Memory B cell (primary cell): Measurements from ENCODE around the gene HADH.
A peak's percentile ranks its signal among the peaks of the same experiment; 100 is the strongest.
"Not testable (repeated sequence)": the region's sequence is repeated elsewhere in the genome, so short reads cannot be mapped to it uniquely, and the experiment has no call there.

ENCODE experiments used
- ATAC-seq: fragments of 150-1000 bp; cut with Tn5 transposase; 2 replicates; pipeline ENCODE4 v1.10.0; 2021; ENCODE audit warnings: low read depth, mild to moderate bottlenecking, moderate library complexity
- DNase-seq, 2 donors: peaks; one replicate each; pipeline ENCODE4 v3.0.0; 2022; ENCODE audit warnings: low spot score in 2 of 2
- H3K27ac Mint-ChIP-seq: one replicate; pipeline ENCODE4 v1.8.0; 2022; ENCODE audit warnings: mild to moderate bottlenecking, moderate library complexity, mixed read lengths
- H3K27me3 Mint-ChIP-seq: one replicate; pipeline ENCODE4 v1.8.0; 2022; ENCODE audit warnings: mixed read lengths
- H3K36me3 Mint-ChIP-seq: one replicate; pipeline ENCODE4 v1.8.0; 2022; ENCODE audit warnings: mild to moderate bottlenecking, mixed read lengths
- H3K4me1 Mint-ChIP-seq: one replicate; pipeline ENCODE4 v1.8.0; 2022; ENCODE audit warnings: mixed read lengths
- H3K4me3 Mint-ChIP-seq: one replicate; pipeline ENCODE4 v1.8.0; 2022; ENCODE audit warnings: mild to moderate bottlenecking, moderate library complexity, mixed read lengths
- H3K9me3 Mint-ChIP-seq: one replicate; pipeline ENCODE4 v1.8.0; 2022; ENCODE audit warnings: mixed read lengths

The HADH gene

DNA sequence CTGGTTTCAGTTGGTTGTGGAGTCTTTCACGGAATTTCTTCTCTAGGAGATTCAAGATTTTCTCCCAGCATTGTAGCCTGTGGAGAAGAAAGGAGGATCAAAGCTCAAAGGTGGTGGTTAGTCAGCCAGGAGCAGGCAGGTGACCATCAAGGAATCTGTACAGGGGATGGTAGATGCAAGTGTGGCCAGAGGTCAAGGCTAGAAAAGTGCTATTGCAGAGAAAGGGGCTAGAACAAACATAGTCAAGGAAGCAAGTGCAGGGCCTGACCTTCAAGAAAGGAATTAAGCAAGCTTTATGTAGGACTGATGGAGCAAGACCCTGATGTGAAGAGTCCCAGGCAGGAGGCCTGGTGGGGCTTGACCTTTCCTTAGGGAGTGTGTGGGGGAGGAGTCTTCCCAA lies 16.1 kb downstream of the HADH start:
- Mint-ChIP-seq H3K4me3 (no peak overlapping the region), H3K4me1 (peaks cover 13% of the 10 kb centered on the region), H3K27me3 (no peaks in the 10 kb centered on the region), H3K27ac (no peak overlapping the region), H3K9me3 (no peaks in the 10 kb centered on the region), H3K36me3 (peaks cover 18% of the 10 kb centered on the region)
- ATAC-seq (no peak), DNase-seq (no peak)

DNA sequence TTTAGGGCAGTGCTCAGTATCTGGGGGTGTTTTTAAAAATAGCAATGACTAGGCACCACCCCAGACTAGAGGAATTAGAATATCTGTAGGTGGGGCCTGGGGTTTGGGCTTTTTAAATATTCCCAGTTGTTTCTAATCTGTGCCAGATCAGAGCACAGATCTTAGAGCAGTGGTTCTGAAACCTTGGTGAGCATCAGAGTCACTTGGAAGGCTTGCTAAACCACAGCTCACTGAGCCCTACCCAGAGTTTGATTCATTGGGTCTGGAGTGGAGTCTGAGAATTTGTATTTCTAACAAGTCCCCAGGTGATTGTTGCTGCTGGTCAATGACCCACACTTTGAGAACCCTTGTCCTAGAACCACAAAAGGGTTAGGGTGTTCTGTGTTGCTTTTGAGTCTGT lies 16.7 kb downstream of the HADH start:
- DNase-seq (no peak), ATAC-seq (no peak)
- Mint-ChIP-seq H3K4me1 (peaks cover 13% of the 10 kb centered on the region), H3K36me3 (peaks cover 18% of the 10 kb centered on the region), H3K27ac (no peak overlapping the region), H3K27me3 (no peaks in the 10 kb centered on the region), H3K4me3 (no peak overlapping the region), H3K9me3 (no peaks in the 10 kb centered on the region)

DNA sequence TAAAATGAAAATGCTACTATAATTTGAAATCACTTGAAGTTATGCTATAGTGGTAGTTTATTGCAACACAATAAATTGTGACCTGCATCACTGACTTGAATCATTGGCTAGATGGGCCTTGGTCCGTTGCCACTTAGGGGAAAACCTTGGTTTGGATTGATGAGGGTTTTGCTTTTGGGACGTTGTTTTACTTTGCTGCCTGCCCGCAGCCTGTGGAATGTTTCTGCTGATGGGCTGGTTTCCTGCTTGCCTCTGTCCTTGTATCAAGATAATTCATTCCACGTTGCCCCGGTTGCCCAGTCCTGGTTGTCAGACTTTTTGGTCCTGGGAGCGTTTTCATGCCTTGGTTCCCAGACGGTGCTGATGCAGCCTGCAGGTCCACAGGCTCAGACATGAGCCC lies 18.3 kb downstream of the HADH start:
- no peaks in the 10 kb centered on the region for H3K9me3 Mint-ChIP-seq
- no peak overlapping the region for H3K4me3 Mint-ChIP-seq
- DNase-seq: no peak
- H3K4me1 Mint-ChIP-seq: peaks cover 13% of the 10 kb centered on the region
- ATAC-seq: no peak
- H3K27ac Mint-ChIP-seq: no peak overlapping the region
- H3K36me3 Mint-ChIP-seq: peaks cover 22% of the 10 kb centered on the region
- no peaks in the 10 kb centered on the region for H3K27me3 Mint-ChIP-seq

DNA sequence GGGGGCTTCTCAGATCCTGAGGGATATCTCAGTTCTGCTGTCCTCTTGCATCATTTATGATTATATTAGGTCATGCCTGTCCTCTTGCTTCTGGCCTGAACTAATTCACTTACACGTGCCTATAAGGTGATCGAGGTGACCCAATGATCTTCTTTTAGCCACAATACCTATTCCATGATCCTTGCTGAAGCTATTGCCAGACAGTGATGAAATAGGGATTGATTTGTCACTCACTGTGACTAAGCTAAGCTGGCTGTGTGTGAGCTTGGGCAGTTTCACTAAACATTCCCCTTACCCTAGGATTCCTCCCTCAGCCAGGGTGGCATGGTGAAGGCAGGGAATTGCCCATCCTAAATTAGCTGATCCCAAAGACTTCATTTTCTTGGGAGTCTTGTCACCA lies 19.0 kb downstream of the HADH start:
- Mint-ChIP-seq H3K4me1 (peaks cover 13% of the 10 kb centered on the region), H3K27ac (peak overlapping the region; percentile 21), H3K9me3 (no peaks in the 10 kb centered on the region), H3K27me3 (no peaks in the 10 kb centered on the region), H3K36me3 (peaks cover 25% of the 10 kb centered on the region), H3K4me3 (no peak overlapping the region)
- DNase-seq: no peak
- no peak for ATAC-seq

DNA sequence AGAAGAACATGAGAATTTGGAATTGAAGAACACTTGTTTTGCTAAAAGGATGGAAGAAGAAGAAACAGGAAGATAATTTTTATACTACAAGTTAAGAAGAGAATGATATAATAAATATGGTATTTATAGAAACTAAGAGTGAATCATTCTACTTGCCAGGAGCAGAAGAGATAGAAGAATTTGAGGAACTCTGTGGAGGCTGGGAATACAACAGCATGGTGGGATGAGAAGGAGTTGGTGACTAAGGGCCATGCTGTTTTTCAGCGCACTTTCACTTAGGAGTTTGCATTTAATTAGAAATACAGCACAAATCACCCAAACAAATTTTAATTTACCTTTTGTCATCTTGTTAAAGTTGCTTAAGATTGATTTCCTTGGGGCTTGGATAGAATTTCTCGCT lies 20.5 kb downstream of the HADH start:
- H3K4me3 Mint-ChIP-seq: no peak overlapping the region
- peaks cover 8% of the 10 kb centered on the region for H3K4me1 Mint-ChIP-seq
- no peak for DNase-seq
- no peaks in the 10 kb centered on the region for H3K9me3 Mint-ChIP-seq
- ATAC-seq: no peak
- no peak overlapping the region for H3K27ac Mint-ChIP-seq
- peaks cover 28% of the 10 kb centered on the region for H3K36me3 Mint-ChIP-seq
- H3K27me3 Mint-ChIP-seq: no peaks in the 10 kb centered on the region

DNA sequence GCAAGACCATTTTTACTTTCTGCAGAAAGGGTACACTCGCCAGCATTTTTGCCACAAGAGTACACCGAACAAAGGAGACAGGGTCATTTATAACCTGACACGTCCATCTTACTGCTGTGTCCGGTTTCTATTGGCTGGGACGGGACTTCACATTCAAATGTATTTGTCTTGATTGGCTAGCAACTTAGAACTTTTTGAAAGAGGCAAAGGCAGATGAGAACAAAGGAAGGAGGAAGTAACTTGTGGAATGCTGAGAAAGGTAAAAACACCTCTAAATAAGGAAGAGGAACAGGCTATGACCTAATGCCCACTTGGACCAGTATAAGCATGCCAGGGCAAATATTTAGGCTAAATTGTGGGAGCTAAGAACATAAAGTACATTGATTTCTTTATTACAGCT lies 22.7 kb downstream of the HADH start:
- peaks cover 32% of the 10 kb centered on the region for H3K36me3 Mint-ChIP-seq
- not testable (repeated sequence) for H3K27me3 Mint-ChIP-seq, ATAC-seq, H3K4me1 Mint-ChIP-seq, H3K27ac Mint-ChIP-seq, H3K4me3 Mint-ChIP-seq, DNase-seq, H3K9me3 Mint-ChIP-seq

DNA sequence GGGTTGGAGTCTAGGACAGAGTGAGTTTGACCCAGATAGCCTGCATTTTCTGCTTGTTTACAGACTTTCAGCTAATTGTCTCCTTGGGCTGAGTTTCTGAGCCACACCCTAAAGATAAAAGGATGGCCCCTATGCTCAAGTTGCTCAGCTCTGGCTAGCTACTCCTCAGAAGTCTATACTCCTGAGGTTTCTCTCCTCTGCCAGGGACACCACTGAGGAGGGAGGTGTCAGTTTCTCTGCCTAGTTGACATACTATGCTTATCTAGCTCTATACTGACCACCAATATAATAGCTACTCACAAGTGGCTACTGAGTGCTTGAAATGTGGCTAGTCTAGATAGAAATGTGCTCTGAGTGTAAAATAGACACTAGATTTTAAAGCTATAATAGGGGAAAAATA lies 23.6 kb downstream of the HADH start:
- Mint-ChIP-seq H3K27me3 (no peaks in the 10 kb centered on the region), H3K36me3 (peaks cover 31% of the 10 kb centered on the region), H3K27ac (no peak overlapping the region), H3K4me1 (peaks cover 6% of the 10 kb centered on the region), H3K4me3 (no peak overlapping the region), H3K9me3 (no peaks in the 10 kb centered on the region)
- DNase-seq: no peak
- ATAC-seq: no peak

DNA sequence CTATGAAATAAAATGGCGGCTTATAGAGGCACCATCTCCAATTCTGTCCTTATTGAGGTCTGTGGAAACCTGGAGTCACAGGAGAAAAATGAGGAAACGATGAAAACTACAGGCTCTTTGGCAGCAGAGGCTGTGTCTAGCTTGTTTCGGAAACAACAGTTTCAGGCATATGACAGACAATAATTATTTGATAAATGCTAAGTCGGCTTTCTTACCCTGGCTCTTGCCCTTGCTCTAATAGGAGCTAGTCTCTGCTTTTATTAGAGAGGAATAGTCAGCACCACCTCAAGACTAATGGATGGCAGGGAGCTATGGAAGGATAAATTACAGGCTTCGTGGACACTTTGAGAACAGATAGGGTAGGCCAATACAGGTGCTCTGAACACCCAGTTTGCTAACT lies 24.3 kb downstream of the HADH start:
- peaks cover 29% of the 10 kb centered on the region for H3K36me3 Mint-ChIP-seq

DNA sequence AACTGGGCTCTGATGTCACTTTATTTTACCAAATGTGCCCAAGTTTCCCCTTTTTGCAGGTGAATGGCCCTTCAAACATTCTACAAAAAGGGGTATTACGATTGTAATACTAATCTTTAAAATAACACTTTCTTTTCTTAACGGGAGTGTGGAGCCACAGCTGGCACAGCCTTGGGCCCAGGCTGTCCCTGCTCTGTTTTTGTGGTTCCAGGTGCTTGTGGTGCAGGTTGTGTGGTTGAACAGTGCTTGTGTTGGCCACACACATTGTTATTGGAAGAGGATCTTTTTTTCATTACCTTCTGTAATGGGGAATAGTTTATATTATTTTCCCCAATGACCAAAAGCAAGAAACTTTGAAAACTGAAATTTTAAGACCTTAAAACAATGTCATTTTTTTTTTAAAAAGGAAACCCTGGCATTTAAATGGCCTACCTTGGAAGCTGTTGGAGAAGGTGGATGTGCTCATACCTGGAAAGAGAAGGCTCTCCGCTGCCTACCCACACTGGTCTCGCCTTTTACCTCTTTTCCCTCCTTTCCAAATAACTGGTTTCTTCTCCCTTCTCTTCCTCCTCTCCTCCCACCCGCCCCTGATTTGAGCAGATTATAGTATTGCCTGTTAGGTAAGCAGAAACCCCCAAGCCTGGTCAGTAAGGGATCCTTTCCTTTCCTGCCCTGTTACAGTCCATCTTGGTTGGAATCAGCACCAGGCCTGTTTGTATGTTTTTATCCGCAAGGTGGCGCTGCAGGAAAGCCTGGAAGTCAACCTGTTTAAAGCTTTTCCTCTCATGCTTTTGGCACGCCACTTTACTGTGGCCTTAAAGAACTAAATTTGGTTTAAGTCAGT lies 28.6 kb downstream of the HADH start:
- Mint-ChIP-seq H3K4me3 (no peak overlapping the region), H3K9me3 (no peaks in the 10 kb centered on the region), H3K36me3 (peaks cover 27% of the 10 kb centered on the region), H3K4me1 (peaks cover 4% of the 10 kb centered on the region), H3K27me3 (no peaks in the 10 kb centered on the region), H3K27ac (no peak overlapping the region)
- DNase-seq (peak; percentile 61 to 74), ATAC-seq (peak; percentile 60)

More for the DNA sequence above, 24.3 kb downstream of the HADH start:
- H3K4me3 Mint-ChIP-seq: no peak overlapping the region
- DNase-seq (no peak), ATAC-seq (no peak)
- no peak overlapping the region for H3K27ac Mint-ChIP-seq
- no peaks in the 10 kb centered on the region for H3K27me3 Mint-ChIP-seq
- peaks cover 6% of the 10 kb centered on the region for H3K4me1 Mint-ChIP-seq
- H3K9me3 Mint-ChIP-seq: no peaks in the 10 kb centered on the region

DNA sequence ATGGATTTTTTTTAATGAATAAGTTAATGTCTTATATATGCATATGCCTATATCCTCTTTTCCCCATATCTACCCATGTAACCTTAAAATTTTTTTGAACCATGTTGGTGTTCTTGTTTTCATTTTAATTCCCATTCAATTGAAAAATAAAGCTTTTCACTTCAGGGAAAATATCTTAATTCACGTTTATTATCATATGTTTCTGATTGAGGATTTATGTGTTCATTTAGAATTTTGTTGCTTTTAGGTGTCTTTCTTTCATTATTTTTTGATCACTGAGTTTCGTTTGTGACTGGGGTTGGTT lies 29.1 kb downstream of the HADH start:
- no peak overlapping the region for H3K27ac Mint-ChIP-seq
- peaks cover 25% of the 10 kb centered on the region for H3K36me3 Mint-ChIP-seq
- ATAC-seq: no peak
- H3K4me3 Mint-ChIP-seq: no peak overlapping the region
- H3K4me1 Mint-ChIP-seq: peaks cover 4% of the 10 kb centered on the region
- no peak for DNase-seq
- no peaks in the 10 kb centered on the region for H3K9me3 Mint-ChIP-seq
- H3K27me3 Mint-ChIP-seq: no peaks in the 10 kb centered on the region

DNA sequence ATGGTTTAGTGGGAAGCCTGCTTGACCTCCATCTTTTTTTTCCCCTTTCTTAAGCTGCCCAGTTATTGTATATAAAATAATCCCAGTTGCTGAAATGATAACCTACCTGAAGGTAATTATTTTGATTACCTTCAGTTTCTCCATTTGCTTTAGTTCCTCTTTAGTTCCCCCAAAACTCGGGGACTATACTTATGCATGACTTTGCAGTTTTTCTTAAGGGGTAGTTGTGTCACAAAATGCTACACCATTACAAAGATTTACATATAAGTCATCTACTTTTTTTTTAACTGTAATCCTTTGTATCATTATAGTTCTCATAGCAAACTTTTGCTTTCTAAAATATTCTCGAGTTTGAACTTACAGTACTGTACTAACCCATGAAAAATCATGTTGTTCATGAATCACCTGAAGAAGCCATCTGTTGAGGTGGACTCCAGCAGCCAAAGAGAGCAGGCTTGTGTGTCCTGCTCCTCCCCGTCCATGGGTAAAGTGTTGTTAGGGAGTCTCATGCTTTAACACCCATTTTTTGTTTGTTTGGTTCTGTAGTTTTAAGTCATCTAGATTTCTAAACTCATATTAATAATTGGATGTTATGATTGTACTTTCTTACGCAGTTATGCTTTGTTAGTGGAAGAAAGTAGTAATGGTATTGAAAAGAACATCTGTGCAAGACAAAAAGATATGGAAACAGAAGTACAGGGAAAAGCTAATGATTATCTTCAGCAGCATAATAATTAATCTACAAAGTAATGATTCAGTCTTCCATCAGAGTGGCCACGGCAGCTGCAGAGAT lies 34.6 kb downstream of the HADH start:
- Mint-ChIP-seq H3K27ac (no peak overlapping the region), H3K9me3 (no peaks in the 10 kb centered on the region), H3K4me3 (no peak overlapping the region), H3K36me3 (peaks cover 33% of the 10 kb centered on the region), H3K4me1 (no peaks in the 10 kb centered on the region), H3K27me3 (no peaks in the 10 kb centered on the region)
- DNase-seq: no peak
- no peak for ATAC-seq

DNA sequence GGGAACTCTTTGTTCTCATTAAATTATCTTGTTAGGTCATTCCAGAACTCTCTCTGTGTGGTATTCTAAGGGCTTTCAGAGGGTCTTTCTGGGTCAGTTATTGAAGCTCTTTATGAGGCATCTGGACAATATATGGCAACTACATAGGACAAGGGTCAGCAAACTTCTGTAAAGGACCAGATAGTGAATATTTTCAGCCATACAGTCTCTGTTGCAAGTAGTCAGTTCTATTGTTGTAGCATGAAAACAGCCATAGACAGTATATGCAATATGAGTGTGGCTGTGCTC lies 35.1 kb downstream of the HADH start:
- ATAC-seq (no peak), DNase-seq (no peak)
- Mint-ChIP-seq H3K27ac (no peak overlapping the region), H3K4me3 (no peak overlapping the region), H3K36me3 (peaks cover 32% of the 10 kb centered on the region), H3K27me3 (no peaks in the 10 kb centered on the region), H3K9me3 (no peaks in the 10 kb centered on the region), H3K4me1 (no peaks in the 10 kb centered on the region)

DNA sequence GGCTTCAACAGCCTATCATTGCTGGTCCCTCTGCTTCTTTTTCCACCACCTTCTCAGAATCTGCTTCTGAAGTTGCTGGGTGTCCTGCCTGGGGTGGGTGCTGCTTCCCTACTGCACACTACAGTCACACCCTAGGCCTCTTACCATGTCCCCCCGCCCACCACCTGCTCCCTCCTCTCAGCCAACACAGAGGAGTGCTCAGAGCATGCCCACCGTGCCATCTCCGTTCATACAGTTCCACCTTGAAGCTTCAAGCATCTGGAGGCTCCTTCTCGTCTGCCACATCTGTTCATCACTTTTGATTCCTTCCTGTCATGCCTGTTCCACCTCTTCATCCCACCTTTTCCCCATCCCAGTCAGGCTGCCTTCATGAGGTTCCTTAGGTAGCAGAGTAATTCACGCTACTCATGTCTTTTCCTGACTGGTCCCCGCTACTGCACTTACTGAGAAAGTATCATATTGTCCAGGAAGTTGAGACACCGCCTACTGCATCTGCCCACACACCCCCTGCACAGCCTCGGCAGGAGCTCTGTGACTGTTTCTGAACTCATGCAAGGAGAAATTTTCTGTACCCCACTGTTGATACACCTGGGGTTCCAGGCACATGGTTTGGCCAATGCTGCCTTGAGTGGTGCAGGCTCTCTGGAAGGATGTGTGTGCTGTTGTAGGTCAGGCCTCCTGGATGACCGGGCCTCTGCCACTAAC lies 39.5 kb downstream of the HADH start:
- no peak overlapping the region for H3K4me3 Mint-ChIP-seq
- H3K36me3 Mint-ChIP-seq: peaks cover 45% of the 10 kb centered on the region
- no peaks in the 10 kb centered on the region for H3K4me1 Mint-ChIP-seq
- DNase-seq (no peak), ATAC-seq (no peak)
- no peaks in the 10 kb centered on the region for H3K9me3 Mint-ChIP-seq
- H3K27me3 Mint-ChIP-seq: no peaks in the 10 kb centered on the region
- no peak overlapping the region for H3K27ac Mint-ChIP-seq

DNA sequence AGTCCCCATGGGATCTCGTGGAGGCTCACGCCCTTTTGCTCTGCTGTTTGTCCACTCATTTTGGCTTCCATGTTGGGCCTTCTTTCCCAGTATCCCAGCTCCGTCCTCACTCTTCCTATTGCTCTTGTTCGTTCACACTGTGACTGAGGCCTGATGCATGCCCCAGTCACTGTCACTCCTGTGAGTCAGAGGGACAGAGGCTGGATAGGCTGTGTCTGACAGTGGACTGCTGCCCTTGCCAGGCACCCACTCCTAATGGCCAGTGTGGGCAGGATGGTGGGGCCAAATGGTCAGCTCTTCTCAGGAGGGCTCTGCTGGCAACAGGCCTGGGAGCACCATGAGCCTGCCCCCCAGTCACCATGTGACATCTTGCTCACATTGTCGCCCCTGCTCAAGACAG lies 40.0 kb downstream of the HADH start:
- H3K4me3 Mint-ChIP-seq: no peak overlapping the region
- DNase-seq: no peak
- no peaks in the 10 kb centered on the region for H3K27me3 Mint-ChIP-seq
- no peaks in the 10 kb centered on the region for H3K4me1 Mint-ChIP-seq
- peaks cover 49% of the 10 kb centered on the region for H3K36me3 Mint-ChIP-seq
- no peak overlapping the region for H3K27ac Mint-ChIP-seq
- H3K9me3 Mint-ChIP-seq: no peaks in the 10 kb centered on the region
- ATAC-seq: no peak
